Stimulated activated CD4-positive, alpha-beta T cell treated with anti-CD3 and anti-CD28 coated beads, Interleukin-4, amount 100 ng/mL, for 48 hours (primary cell): ENCODE results near the gene RWDD1.

ENCODE experiments used
- DNase-seq, 2 donors: peaks; one replicate each; pipeline ENCODE4 v3.0.0-alpha.2; 2020; ENCODE audit warnings: low read depth in 2 of 2

RWDD1 gene, protein sequence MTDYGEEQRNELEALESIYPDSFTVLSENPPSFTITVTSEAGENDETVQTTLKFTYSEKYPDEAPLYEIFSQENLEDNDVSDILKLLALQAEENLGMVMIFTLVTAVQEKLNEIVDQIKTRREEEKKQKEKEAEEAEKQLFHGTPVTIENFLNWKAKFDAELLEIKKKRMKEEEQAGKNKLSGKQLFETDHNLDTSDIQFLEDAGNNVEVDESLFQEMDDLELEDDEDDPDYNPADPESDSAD

DNA sequence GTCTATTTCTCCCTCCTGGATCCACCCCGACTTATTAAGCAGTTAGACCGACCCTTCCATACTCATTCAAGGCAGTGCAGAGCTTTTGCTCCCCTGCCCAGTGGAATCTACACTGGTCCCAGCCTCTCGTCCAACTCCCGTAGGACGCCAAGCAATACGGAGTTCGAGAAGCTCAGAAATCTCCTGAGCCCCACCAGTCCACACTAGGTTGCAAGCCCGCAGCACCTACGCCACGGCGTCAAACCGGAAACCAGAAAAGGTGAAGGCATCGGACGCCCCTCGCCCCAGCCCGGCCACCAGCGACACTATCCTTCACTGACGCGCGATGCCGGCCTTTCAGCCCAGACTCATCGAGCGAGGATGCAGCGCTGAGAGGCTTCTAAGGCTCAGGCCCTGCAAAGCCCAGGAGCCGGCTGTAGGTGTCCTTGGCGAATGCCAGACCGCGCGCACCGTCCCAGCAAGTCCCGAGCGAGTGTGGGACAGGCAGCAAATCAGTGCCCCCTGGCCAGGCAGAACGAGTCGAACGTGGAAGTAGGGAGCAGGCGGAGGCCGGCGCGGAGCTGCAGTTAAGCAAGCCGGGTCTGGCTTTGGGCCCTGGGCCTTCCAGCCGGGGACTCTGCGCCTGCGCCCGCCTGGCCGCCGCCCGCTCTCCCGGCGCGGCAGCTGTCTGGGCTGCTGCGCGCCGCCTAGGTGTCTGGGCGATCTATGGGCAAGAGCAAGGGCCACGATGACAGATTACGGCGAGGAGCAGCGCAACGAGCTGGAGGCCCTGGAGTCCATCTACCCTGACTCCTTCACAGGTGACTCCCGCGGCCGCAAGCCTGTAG lies at the start of gene RWDD1:
RWDD1 (plus strand) TSS at position 649 of the 827 bp plus-strand sequence; CDS start at position 728, 79 bp downstream.
- peak; percentile 93 to 98 for DNase-seq

- DNase-seq: no peak
Measured at GRCh38 chr6:116522896-116523295, 48.4 kb upstream of the RWDD1 start.

DNA sequence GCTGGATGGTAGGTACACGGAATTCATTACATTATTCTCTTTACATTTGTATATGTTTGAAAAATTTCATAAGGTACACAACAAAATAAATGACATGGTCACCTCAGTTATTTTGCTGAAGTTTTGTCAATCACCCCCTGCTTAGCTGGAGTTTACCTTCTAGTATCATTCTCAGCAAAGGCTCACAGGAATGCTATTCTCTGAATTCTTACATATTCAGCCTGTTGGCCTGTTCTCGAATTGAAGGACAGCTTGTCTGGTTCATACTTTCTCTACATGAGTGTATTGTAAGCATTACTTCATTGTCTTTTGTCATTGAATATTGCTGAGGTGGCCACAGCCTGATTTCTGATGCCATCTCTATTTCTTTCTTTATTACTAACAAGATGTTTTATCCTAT lies 47.1 kb upstream of the RWDD1 start:
- DNase-seq: no peak

- no peak for DNase-seq
Measured at GRCh38 chr6:116528133-116528532, 43.2 kb upstream of the RWDD1 start.

DNA sequence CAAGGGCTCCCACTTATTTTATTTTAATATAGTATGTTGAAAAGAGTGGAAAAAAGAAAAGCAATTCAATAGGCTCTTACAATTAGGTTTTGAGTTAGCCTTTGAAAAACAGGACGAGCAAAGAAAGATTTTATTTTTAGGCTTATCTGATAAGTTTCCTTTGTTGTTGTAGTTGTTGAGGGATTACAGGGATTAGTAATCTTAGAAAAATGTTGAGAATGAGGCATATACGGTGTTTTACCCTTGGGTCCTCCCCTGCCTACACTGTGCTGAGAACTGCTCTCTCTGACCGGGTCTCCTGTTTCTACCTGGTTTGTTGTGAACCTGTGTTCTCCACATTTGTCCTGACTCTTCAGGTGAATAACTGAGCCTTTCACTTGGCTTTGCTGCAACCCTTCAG lies 42.5 kb upstream of the RWDD1 start:
- DNase-seq: no peak

DNA sequence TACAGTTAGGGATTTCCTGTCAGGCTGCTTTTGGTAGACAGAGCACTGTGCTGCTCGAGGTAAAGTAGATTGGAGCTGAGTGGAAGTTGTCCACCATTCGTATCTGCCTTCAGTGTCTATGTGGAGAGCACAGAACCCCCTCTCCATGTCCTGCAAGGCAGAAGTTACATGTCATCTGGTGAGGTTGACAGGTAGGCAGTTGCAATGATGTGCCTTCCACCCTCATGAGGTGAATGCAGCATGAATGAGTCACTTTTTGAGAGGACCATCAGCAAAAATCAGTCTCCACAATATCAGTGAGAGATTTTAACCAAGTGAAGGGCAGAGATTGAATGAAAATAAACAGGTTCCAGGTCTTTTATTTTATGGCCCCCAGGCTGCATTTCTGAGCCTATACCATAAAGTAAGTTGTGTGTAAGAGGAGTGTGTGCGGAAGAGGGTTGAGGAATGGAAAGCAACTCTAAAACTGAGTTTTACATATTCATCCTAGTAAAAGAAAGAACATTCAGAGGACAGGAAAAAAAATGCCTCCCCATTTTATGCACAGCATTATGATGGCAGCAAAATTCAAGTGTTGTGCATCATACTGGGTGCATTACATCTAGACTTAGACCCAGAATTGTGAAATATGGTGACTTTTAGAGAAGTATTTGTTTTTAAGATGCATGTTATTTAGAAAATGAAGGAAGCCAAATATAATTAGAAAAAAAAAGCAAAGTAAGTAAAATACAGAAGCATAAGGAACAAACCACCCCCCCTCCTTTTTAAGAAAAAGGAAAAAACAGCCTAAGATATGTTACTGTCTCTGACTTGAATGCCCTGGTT lies 41.6 kb upstream of the RWDD1 start:
- no peak for DNase-seq

- no peak for DNase-seq
Measured at GRCh38 chr6:116530436-116530835, 40.9 kb upstream of the RWDD1 start.

DNA sequence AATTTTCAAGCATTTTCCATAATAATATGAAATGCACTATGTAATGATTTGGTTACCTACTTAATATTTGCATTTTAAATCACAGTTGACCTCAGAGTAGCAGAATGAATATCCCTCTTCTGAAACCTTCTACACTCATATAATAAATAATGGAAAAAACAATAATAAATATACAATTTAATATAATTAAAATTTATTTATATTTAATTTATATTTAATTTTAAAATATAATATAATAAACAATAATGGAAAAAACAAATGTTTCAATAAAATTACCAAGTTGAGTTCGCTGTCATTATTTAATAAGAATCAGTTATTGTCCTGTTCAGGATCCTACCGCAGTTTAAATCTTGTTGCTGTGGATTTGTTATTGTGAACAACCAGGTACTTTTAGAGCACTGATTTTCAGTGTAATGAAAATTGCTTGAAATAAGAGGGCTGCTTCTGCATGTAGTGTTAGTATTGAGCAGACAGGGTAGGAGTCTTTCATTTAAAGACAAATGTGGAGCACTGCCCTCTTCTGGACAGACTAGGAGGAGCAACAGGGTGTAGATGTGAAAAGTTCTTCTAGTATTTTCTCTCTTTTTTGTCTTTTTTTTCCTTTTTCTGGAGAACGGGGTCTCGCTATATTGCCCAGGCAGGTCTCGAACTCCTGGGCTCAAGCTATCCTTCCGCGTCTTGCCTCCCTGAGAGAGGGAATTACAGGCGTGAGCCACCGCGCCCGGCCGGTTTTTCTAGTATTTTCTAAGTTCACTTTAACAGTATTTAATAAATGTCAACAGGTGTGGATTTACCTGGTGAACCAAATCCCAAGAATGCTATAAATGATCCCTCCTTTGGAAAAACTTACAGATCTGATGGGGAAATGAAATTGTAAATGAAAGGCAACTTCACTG lies 39.4 kb upstream of the RWDD1 start:
- DNase-seq: peak; percentile 43 to 45

DNA sequence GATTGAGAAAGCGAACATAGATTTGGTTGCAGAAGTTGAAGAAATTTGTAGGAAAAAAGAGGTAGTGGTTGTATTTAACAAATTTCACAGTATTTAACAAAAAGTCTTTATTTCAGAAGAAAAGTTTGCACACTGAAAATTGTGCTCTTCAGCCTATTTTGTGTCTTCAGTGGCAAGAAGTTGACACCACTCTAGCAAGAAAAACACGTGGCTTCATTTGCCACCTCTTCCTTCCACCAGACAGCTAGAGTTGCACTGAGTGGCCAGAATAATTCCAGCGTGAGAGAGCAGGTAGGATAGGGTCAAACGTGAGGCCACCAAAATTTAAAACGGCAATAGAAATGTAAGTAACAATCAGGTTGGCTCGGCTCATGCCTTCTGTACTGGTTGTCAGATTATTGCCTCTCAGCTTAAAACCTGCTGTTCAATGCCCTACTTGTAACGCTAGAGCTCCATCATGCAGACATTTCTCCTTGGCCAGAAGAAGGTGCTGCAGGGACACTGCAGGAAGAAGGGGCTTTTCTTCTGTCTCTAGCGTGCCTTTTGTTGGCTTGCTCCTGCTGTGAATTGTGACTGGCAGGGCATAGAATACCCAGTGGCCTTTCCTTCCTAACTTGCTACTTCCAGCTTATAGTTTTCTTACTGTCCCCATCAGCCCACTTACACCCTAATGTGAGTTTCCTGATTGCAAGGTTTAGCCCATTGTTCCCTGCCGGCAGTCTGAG lies 37.9 kb upstream of the RWDD1 start:
- no peak for DNase-seq

- no peak for DNase-seq
Measured at GRCh38 chr6:116535109-116535508, 36.2 kb upstream of the RWDD1 start.

- DNase-seq: no peak
Measured at GRCh38 chr6:116536216-116536621, 35.1 kb upstream of the RWDD1 start.

- DNase-seq: no peak
Measured at GRCh38 chr6:116542426-116542825, 28.9 kb upstream of the RWDD1 start.

DNA sequence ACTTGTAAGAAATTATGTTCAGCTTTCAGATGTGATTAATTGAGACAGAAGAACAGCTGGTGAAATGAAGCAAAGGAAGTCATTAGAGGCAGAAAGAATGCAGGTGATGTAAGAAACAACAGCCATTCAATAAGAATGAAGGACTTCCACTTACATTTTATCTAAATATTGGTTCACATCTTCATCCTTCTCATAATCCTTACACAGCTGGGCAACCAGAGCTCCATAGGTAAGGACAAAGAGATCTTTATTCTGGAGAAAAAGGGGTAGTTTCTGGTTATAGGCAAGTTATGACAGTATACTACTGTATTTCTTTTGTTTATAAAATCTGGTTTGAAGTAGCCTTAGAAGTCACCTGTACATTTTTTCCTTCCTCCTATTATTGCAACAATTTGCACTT lies 28.2 kb upstream of the RWDD1 start:
- DNase-seq: no peak

GRCh38 chr6:116545651-116546050 lies 25.7 kb upstream of the RWDD1 start, which contains the start of gene TRAPPC3L:
TSS of gene TRAPPC3L (minus strand) at chr6:116545684. CDS start at chr6:116545514, 170 bp downstream.
- DNase-seq: no peak

GRCh38 chr6:116547358-116547757 lies 23.9 kb upstream of the RWDD1 start:
- no peak for DNase-seq

DNA sequence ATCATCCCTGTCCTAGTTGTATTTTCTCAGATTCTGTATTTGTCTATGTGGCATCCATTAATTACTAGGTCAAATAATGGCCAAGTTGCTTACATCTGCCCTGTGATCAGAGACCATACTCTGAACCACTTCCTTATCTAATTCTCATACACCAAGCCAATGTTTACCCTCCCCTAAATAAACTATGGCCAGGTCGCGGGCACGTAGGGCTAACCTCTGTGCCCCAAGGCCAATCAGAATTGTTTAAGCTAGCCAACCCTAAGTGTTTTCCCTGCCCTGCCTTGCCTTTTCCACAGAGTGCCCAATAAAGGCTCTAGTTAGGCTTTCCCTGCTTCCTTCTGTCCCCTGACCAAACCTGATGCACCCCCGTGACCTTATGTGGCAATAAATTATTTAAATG lies 20.5 kb upstream of the RWDD1 start:
- DNase-seq: no peak

DNA sequence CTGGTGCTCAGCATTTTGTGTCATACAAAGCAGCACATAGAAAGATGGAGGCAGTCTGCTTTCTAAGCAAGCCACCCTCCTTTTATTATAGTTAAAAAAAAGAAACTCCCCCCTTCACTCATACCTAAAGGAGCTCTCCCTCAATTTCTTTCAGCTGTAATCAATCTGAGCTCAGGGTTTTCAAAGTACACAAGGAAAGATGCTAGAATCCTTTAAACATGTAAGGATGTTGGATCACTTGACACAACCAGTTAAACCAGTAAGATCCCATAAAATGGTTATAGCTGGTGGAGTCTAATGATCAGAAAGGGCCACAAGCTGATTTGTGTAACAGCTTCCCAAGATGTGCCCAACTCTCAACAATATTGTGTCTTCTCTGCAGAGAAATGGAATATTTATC lies 17.9 kb upstream of the RWDD1 start, which contains the start of gene CALHM4:
CALHM4 (plus strand) TSS at position 301 of the 400 bp plus-strand sequence; CDS start at position 344, 43 bp downstream.
- DNase-seq: no peak

DNA sequence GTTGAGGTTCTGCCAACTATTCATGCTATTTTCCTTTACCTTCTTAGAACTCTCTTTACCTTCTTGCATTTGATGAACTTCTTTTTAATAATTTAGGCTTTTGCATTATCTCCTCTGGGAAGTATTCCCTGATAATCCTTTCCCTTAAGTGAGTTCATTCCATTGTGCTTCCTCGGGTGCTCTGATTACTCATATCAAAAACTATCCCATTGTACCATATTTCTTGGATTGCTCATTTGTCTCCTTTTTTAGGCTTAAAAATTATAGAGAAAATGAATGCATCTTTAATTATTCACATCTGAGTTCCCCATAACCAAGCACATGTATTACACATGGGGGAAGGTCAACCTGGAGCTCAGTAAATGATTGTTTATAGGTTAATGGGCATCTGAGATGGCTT lies 15.2 kb upstream of the RWDD1 start:
- DNase-seq: no peak

GRCh38 chr6:116556814-116557415 lies 14.4 kb upstream of the RWDD1 start:
- DNase-seq: no peak

DNA sequence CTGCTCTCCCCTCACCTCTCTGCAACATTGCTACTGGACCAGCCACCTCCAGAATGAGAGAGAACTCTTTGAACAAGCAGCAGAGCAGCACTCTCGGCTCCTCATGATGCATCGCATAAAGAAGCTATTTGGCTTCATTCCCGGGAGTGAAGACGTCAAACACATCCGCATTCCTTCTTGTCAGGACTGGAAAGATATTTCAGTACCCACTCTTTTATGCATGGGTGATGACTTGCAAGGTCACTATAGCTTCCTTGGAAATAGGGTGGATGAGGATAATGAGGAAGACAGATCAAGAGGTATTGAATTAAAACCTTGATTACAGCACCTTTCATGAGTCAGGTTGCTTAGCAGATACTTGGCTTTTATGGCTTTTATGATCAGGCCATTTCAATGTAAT lies 13.4 kb upstream of the RWDD1 start:
- DNase-seq: no peak
